ENCODE results near the gene AOPEP.
A peak's percentile ranks its signal among the peaks of the same experiment; 100 is the strongest.

Gene AOPEP

GRCh38 chr9:94717761-94718160 lies 8.7 kb upstream of the AOPEP start:
- peak; percentile 17 for DNase-seq

- DNase-seq = peak; percentile 7
Measured at GRCh38 chr9:94718936-94719335, 7.6 kb upstream of the AOPEP start.

GRCh38 chr9:94719878-94720277 lies 6.6 kb upstream of the AOPEP start:
- DNase-seq = no peak

- no peak for DNase-seq
Measured at GRCh38 chr9:94720846-94721549, 5.5 kb upstream of the AOPEP start.

- no peak for DNase-seq
Measured at GRCh38 chr9:94721754-94722153, 4.7 kb upstream of the AOPEP start.

- no peak for DNase-seq
Measured at GRCh38 chr9:94725293-94725692, 1.2 kb upstream of the AOPEP start.

GRCh38 chr9:94728719-94729118 lies 2.2 kb downstream of the AOPEP start:
- no peak for DNase-seq

GRCh38 chr9:94729199-94729598 lies 2.7 kb downstream of the AOPEP start:
- DNase-seq = peak; percentile 14

- no peak for DNase-seq
Measured at GRCh38 chr9:94734054-94734754, 7.7 kb downstream of the AOPEP start.

- DNase-seq = no peak
Measured at GRCh38 chr9:94736759-94737158, 10.3 kb downstream of the AOPEP start.

GRCh38 chr9:94740145-94740840 lies 13.8 kb downstream of the AOPEP start:
- no peak for DNase-seq

- DNase-seq = peak; percentile 5
Measured at GRCh38 chr9:94741866-94742265, 15.4 kb downstream of the AOPEP start.

- no peak for DNase-seq
Measured at GRCh38 chr9:94743035-94743954, 16.8 kb downstream of the AOPEP start.

- no peak for DNase-seq
Measured at GRCh38 chr9:94745806-94746540, 19.5 kb downstream of the AOPEP start.

GRCh38 chr9:94746541-94747370 lies 20.3 kb downstream of the AOPEP start:
- DNase-seq = no peak

- no peak for DNase-seq
Measured at GRCh38 chr9:94754976-94755475, 28.5 kb downstream of the AOPEP start.

GRCh38 chr9:94757158-94757557 lies 30.7 kb downstream of the AOPEP start:
- DNase-seq = peak; percentile 28

- no peak for DNase-seq
Measured at GRCh38 chr9:94758031-94758430, 31.5 kb downstream of the AOPEP start.

GRCh38 chr9:94758880-94759279 lies 32.4 kb downstream of the AOPEP start:
- DNase-seq = no peak

GRCh38 chr9:94760010-94760409 lies 33.5 kb downstream of the AOPEP start:
- no peak for DNase-seq

GRCh38 chr9:94760660-94761059 lies 34.2 kb downstream of the AOPEP start:
- no peak for DNase-seq

Measured in hematopoietic multipotent progenitor cell treated with erythropoietin and hydrocortisone succinate and interleukin-3 and kit ligand, for 4 days (in vitro differentiated cells).